KG1 (cell line): Measurements from ENCODE around the gene GAREM2.

Source experiments
- DNase-seq: peaks from one replicate; lab custom pipeline; 2025; lab: John Stamatoyannopoulos, UW

Gene GAREM2

GRCh38 chr2:26169681-26170414, 3.0 kb upstream of the GAREM2 start:
- no peak for DNase-seq

GRCh38 chr2:26170795-26171194, 2.1 kb upstream of the GAREM2 start:
- DNase-seq: no peak

- DNase-seq: no peak
Observed at GRCh38 chr2:26172189-26172870, 558 bp upstream of the GAREM2 start.

GRCh38 chr2:26173776-26174482, 1.0 kb downstream of the GAREM2 start:
- no peak for DNase-seq

GRCh38 chr2:26174691-26175465, 2.0 kb downstream of the GAREM2 start:
- no peak for DNase-seq

- no peak for DNase-seq
Observed at GRCh38 chr2:26175466-26176278, 2.8 kb downstream of the GAREM2 start.

- DNase-seq: no peak
Observed at GRCh38 chr2:26176279-26176615, 3.4 kb downstream of the GAREM2 start.

- no peak for DNase-seq
Observed at GRCh38 chr2:26177122-26177521, 4.2 kb downstream of the GAREM2 start.

GRCh38 chr2:26178246-26178645, 5.4 kb downstream of the GAREM2 start:
- no peak for DNase-seq

- no peak for DNase-seq
Observed at GRCh38 chr2:26178746-26179436, 6.0 kb downstream of the GAREM2 start.

- no peak for DNase-seq
Observed at GRCh38 chr2:26179446-26179913, 6.6 kb downstream of the GAREM2 start.

GRCh38 chr2:26182441-26182840, 9.6 kb downstream of the GAREM2 start:
- no peak for DNase-seq

GRCh38 chr2:26182887-26183630, 10.2 kb downstream of the GAREM2 start:
- no peak for DNase-seq

GRCh38 chr2:26184121-26184520, 11.2 kb downstream of the GAREM2 start:
- DNase-seq: no peak

- DNase-seq: peak; percentile 48
Observed at GRCh38 chr2:26184555-26185303, 11.8 kb downstream of the GAREM2 start.

GRCh38 chr2:26185304-26185928, 12.5 kb downstream of the GAREM2 start:
- DNase-seq: no peak

- DNase-seq: no peak
Observed at GRCh38 chr2:26185954-26186770, 13.3 kb downstream of the GAREM2 start.

- no peak for DNase-seq
Observed at GRCh38 chr2:26187114-26187513, 14.2 kb downstream of the GAREM2 start.
